Activated naive CD4-positive, alpha-beta T cell treated with anti-CD3 and anti-CD28 coated beads for 36 hours (primary cell): ENCODE results near the gene COX19. TPM values are rescaled to one million over a fixed set of nuclear protein-coding genes. Genes with fewer than 3 reads are reported as not detected.

Experiments used
- CTCF ChIA-PET: fragments of 350-600 bp; sonication (Branson Sonifier 250); formaldehyde crosslinking; loops from one replicate; lab custom pipeline; 2021; ENCODE audit warnings: antibody characterized with exemption; lab: Charles Lee
- DNase-seq: peaks from one replicate; pipeline ENCODE4 v3.0.0-alpha.2; 2020
- H3K27ac Mint-ChIP-seq: one replicate; pipeline ENCODE4 v1.8.0; 2021; ENCODE audit warnings: mild to moderate bottlenecking, mixed read lengths
- H3K27me3 Mint-ChIP-seq: one replicate; pipeline ENCODE4 v1.8.0; 2021; ENCODE audit warnings: low read depth, mixed read lengths
- H3K36me3 Mint-ChIP-seq: one replicate; pipeline ENCODE4 v1.8.0; 2021; ENCODE audit warnings: low read depth, mixed read lengths
- H3K4me1 Mint-ChIP-seq: one replicate; pipeline ENCODE4 v1.8.0; 2021; ENCODE audit warnings: low read depth, mixed read lengths
- H3K4me3 Mint-ChIP-seq: one replicate; pipeline ENCODE4 v1.8.0; 2021; ENCODE audit warnings: mild to moderate bottlenecking, moderate library complexity, mixed read lengths
- H3K9me3 Mint-ChIP-seq: one replicate; pipeline ENCODE4 v1.8.0; 2021; ENCODE audit warnings: mixed read lengths
- intact Hi-C: fragments of 100-400 bp; cut with micrococcal nuclease; formaldehyde crosslinking; loops from one replicate; pipeline ENCODE4 v1.15.1; 2023
- total RNA-seq, 2 experiments: library from RNA; stranded (reverse); gene quantifications; one replicate each; pipeline ENCODE4 v1.2.3, GENCODE V29; 2021

The COX19 gene
- total RNA-seq, 2 experiments from 2014 or later = 12.6 to 15.2 TPM

- CTCF ChIA-PET = no interaction called here
- no peak for DNase-seq
- Mint-ChIP-seq H3K4me3 (no peak overlapping the region), H3K9me3 (no peaks in the 10 kb centered on the region), H3K27me3 (peaks cover 9% of the 10 kb centered on the region), H3K27ac (no peak overlapping the region), H3K4me1 (no peaks in the 10 kb centered on the region), H3K36me3 (no peaks in the 10 kb centered on the region)
- intact Hi-C loops = no loop called here
These were observed 10.8 kb upstream of the COX19 start for GRCh38 chr7:985915-986741.

GRCh38 chr7:985127-985416 lies 9.7 kb upstream of the COX19 start:
- DNase-seq = no peak
- Mint-ChIP-seq H3K9me3 (no peaks in the 10 kb centered on the region), H3K4me3 (no peak overlapping the region), H3K27me3 (peaks cover 9% of the 10 kb centered on the region), H3K36me3 (no peaks in the 10 kb centered on the region), H3K27ac (no peak overlapping the region), H3K4me1 (no peaks in the 10 kb centered on the region)
- intact Hi-C loops = no loop called here
- CTCF ChIA-PET = interaction anchor here (0.9 kb wide), 1 partner anchor 8 kb away, joined by 4 read pairs; no protein-coding TSS in a partner anchor

- Mint-ChIP-seq H3K4me1 (no peaks in the 10 kb centered on the region), H3K4me3 (no peak overlapping the region), H3K9me3 (no peaks in the 10 kb centered on the region), H3K27me3 (peaks cover 9% of the 10 kb centered on the region), H3K27ac (no peak overlapping the region), H3K36me3 (no peaks in the 10 kb centered on the region)
- CTCF ChIA-PET = interaction anchor here (0.9 kb wide), 1 partner anchor 9 kb away, joined by 4 read pairs; no protein-coding TSS in a partner anchor
- DNase-seq = no peak
- intact Hi-C loops = no loop called here
These were observed 9.2 kb upstream of the COX19 start for GRCh38 chr7:984361-985126.

- no peaks in the 10 kb centered on the region for H3K36me3 Mint-ChIP-seq
- H3K27me3 Mint-ChIP-seq = peaks cover 9% of the 10 kb centered on the region
- CTCF ChIA-PET = no interaction called here
- no peak overlapping the region for H3K4me3 Mint-ChIP-seq
- H3K27ac Mint-ChIP-seq = no peak overlapping the region
- no peaks in the 10 kb centered on the region for H3K9me3 Mint-ChIP-seq
- intact Hi-C loops = no loop called here
- H3K4me1 Mint-ChIP-seq = no peaks in the 10 kb centered on the region
- no peak for DNase-seq
These were observed 8.3 kb upstream of the COX19 start for GRCh38 chr7:983616-984071.

GRCh38 chr7:983004-983615 lies 7.8 kb upstream of the COX19 start, which contains the start of gene CYP2W1:
Gene CYP2W1 (plus strand): TSS chr7:983181. CDS start chr7:983212, 31 bp downstream.
- no peak within 1 kb of the TSS for H3K4me3 Mint-ChIP-seq
- no peak within 1 kb of the TSS for H3K27ac Mint-ChIP-seq
- no peaks in the 10 kb centered on the region for H3K36me3 Mint-ChIP-seq
- no peaks in the 10 kb centered on the region for H3K9me3 Mint-ChIP-seq
- no peak for DNase-seq
- no peaks in the 10 kb centered on the region for H3K4me1 Mint-ChIP-seq
- CTCF ChIA-PET = interaction anchor here (2.9 kb wide), 1 partner anchor 10 kb away, joined by 13 read pairs; no protein-coding TSS in a partner anchor
- peaks cover 9% of the 10 kb centered on the region for H3K27me3 Mint-ChIP-seq
- intact Hi-C loops = no loop called here

- Mint-ChIP-seq H3K36me3 (no peaks in the 10 kb centered on the region), H3K4me1 (no peaks in the 10 kb centered on the region), H3K9me3 (no peaks in the 10 kb centered on the region), H3K27me3 (peaks cover 9% of the 10 kb centered on the region), H3K27ac (no peak overlapping the region), H3K4me3 (no peak overlapping the region)
- intact Hi-C loops = no loop called here
- CTCF ChIA-PET = interaction anchor here (1.2 to 2.9 kb wide), 2 partner anchors 10 to 83 kb away, joined by 3 to 13 read pairs; no protein-coding TSS in a partner anchor
- DNase-seq = no peak
These were observed 7.2 kb upstream of the COX19 start for GRCh38 chr7:982511-983003.

GRCh38 chr7:981793-982510 lies 6.6 kb upstream of the COX19 start:
- no peaks in the 10 kb centered on the region for H3K4me1 Mint-ChIP-seq
- CTCF ChIA-PET = interaction anchor here (1.2 to 2.9 kb wide), 2 partner anchors 11 to 83 kb away, joined by 3 to 13 read pairs; no protein-coding TSS in a partner anchor
- DNase-seq = no peak
- H3K9me3 Mint-ChIP-seq = no peaks in the 10 kb centered on the region
- intact Hi-C loops = no loop called here
- no peak overlapping the region for H3K27ac Mint-ChIP-seq
- H3K27me3 Mint-ChIP-seq = peaks cover 9% of the 10 kb centered on the region
- no peaks in the 10 kb centered on the region for H3K36me3 Mint-ChIP-seq
- no peak overlapping the region for H3K4me3 Mint-ChIP-seq

- H3K27me3 Mint-ChIP-seq = no peaks in the 10 kb centered on the region
- DNase-seq = no peak
- intact Hi-C loops = no loop called here
- CTCF ChIA-PET = interaction anchor here (2.5 kb wide), 1 partner anchor 86 kb away, joined by 9 read pairs; no protein-coding TSS in a partner anchor
- no peaks in the 10 kb centered on the region for H3K4me1 Mint-ChIP-seq
- H3K27ac Mint-ChIP-seq = no peak overlapping the region
- H3K9me3 Mint-ChIP-seq = no peaks in the 10 kb centered on the region
- H3K4me3 Mint-ChIP-seq = no peak overlapping the region
- no peaks in the 10 kb centered on the region for H3K36me3 Mint-ChIP-seq
These were observed 4.7 kb upstream of the COX19 start for GRCh38 chr7:979886-980571.

- Mint-ChIP-seq H3K4me1 (peaks cover 7% of the 10 kb centered on the region), H3K27ac (no peak overlapping the region), H3K27me3 (no peaks in the 10 kb centered on the region), H3K36me3 (no peaks in the 10 kb centered on the region), H3K9me3 (no peaks in the 10 kb centered on the region), H3K4me3 (no peak overlapping the region)
- DNase-seq = no peak
- CTCF ChIA-PET = interaction anchor here (2.5 to 6.2 kb wide), 2 partner anchors 15 to 87 kb away, joined by 9 to 38 read pairs; no protein-coding TSS in a partner anchor
- intact Hi-C loops = no loop called here
These were observed 3.8 kb upstream of the COX19 start for GRCh38 chr7:979151-979550.

GRCh38 chr7:978416-979091 lies 3.2 kb upstream of the COX19 start:
- H3K36me3 Mint-ChIP-seq = no peaks in the 10 kb centered on the region
- no peaks in the 10 kb centered on the region for H3K27me3 Mint-ChIP-seq
- no peak for DNase-seq
- CTCF ChIA-PET = interaction anchor here (2.5 to 6.2 kb wide), 2 partner anchors 15 to 87 kb away, joined by 9 to 38 read pairs; no protein-coding TSS in a partner anchor
- H3K27ac Mint-ChIP-seq = no peak overlapping the region
- H3K4me1 Mint-ChIP-seq = peaks cover 9% of the 10 kb centered on the region
- intact Hi-C loops = no loop called here
- no peaks in the 10 kb centered on the region for H3K9me3 Mint-ChIP-seq
- H3K4me3 Mint-ChIP-seq = no peak overlapping the region

- H3K4me1 Mint-ChIP-seq = peaks cover 15% of the 10 kb centered on the region
- no peak for DNase-seq
- no peak overlapping the region for H3K27ac Mint-ChIP-seq
- H3K9me3 Mint-ChIP-seq = no peaks in the 10 kb centered on the region
- no peak overlapping the region for H3K4me3 Mint-ChIP-seq
- H3K27me3 Mint-ChIP-seq = no peaks in the 10 kb centered on the region
- intact Hi-C loops = no loop called here
- H3K36me3 Mint-ChIP-seq = peaks cover 3% of the 10 kb centered on the region
- CTCF ChIA-PET = interaction anchor here (2.5 to 6.2 kb wide), 2 partner anchors 16 to 88 kb away, joined by 9 to 38 read pairs; no protein-coding TSS in a partner anchor
These were observed 2.6 kb upstream of the COX19 start for GRCh38 chr7:978049-978346.
